ENCODE measurements around the gene MTCH2. TPM values are rescaled to one million over a fixed set of nuclear protein-coding genes. Genes with fewer than 3 reads are reported as not detected.

MTCH2 gene
- total RNA-seq, 4 donors from 2014 or later, result 24.8 to 65.6 (median 49.5) TPM

- H3K27ac ChIP-seq, result peak overlapping the region; percentile 22 to 35
- intact Hi-C loops (cut with DNase I; ENCODE audit: low total_unique reads), result no loop called here
- DNase-seq, result no peak
- H3K27me3 ChIP-seq, result no peaks in the 10 kb centered on the region
- H3K4me3 ChIP-seq, result no peak overlapping the region
- H3K9me3 ChIP-seq, result no peaks in the 10 kb centered on the region
- H3K36me3 ChIP-seq, result no peaks in the 10 kb centered on the region
- TF ChIP-seq CTCF (IDR thresholded peaks at IDR 0.05) (no peak), POLR2A (IDR thresholded peaks at IDR 0.05) (no peak)
- H3K4me1 ChIP-seq, result no peaks in the 10 kb centered on the region
Observed at GRCh38 chr11:47606731-47607130, 35.6 kb downstream of the MTCH2 start.

GRCh38 chr11:47605921-47606320, 36.4 kb downstream of the MTCH2 start:
- Histone ChIP-seq H3K27me3 (no peaks in the 10 kb centered on the region), H3K9me3 (no peaks in the 10 kb centered on the region), H3K36me3 (no peaks in the 10 kb centered on the region), H3K27ac (no peak overlapping the region), H3K4me1 (no peaks in the 10 kb centered on the region), H3K4me3 (no peak overlapping the region)
- TF ChIP-seq CTCF (IDR thresholded peaks at IDR 0.05) (no peak), POLR2A (IDR thresholded peaks at IDR 0.05) (no peak)
- no peak for DNase-seq
- intact Hi-C loops (cut with DNase I; ENCODE audit: low total_unique reads), result no loop called here

- Histone ChIP-seq H3K9me3 (no peaks in the 10 kb centered on the region), H3K4me3 (no peak overlapping the region), H3K36me3 (no peaks in the 10 kb centered on the region), H3K27me3 (no peaks in the 10 kb centered on the region), H3K27ac (no peak overlapping the region), H3K4me1 (no peaks in the 10 kb centered on the region)
- DNase-seq, result no peak
- intact Hi-C loops (cut with DNase I; ENCODE audit: low total_unique reads), result no loop called here
- no peak for TF ChIP-seq CTCF (IDR thresholded peaks at IDR 0.05)
- TF ChIP-seq POLR2A (IDR thresholded peaks at IDR 0.05), result no peak
Observed at GRCh38 chr11:47603295-47603694, 39.1 kb downstream of the MTCH2 start.

GRCh38 chr11:47599902-47600301, 42.5 kb downstream of the MTCH2 start:
- TF ChIP-seq CTCF (IDR thresholded peaks at IDR 0.05) (no peak), POLR2A (IDR thresholded peaks at IDR 0.05) (no peak)
- no peaks in the 10 kb centered on the region for H3K27me3 ChIP-seq
- intact Hi-C loops (cut with DNase I; ENCODE audit: low total_unique reads), result no loop called here
- H3K4me3 ChIP-seq, result no peak overlapping the region
- no peaks in the 10 kb centered on the region for H3K9me3 ChIP-seq
- H3K4me1 ChIP-seq, result no peaks in the 10 kb centered on the region
- DNase-seq, result no peak
- H3K36me3 ChIP-seq, result no peaks in the 10 kb centered on the region
- no peak overlapping the region for H3K27ac ChIP-seq

GRCh38 chr11:47595967-47596366, 46.4 kb downstream of the MTCH2 start:
- DNase-seq, result no peak
- no peak for TF ChIP-seq POLR2A (IDR thresholded peaks at IDR 0.05)
- no peak for TF ChIP-seq CTCF (IDR thresholded peaks at IDR 0.05)
- intact Hi-C loops (cut with DNase I; ENCODE audit: low total_unique reads), result no loop called here

More at GRCh38 chr11:47595967-47596366, 46.4 kb downstream of the MTCH2 start:
- H3K27ac ChIP-seq, result no peak overlapping the region
- no peak overlapping the region for H3K4me3 ChIP-seq
- H3K27me3 ChIP-seq, result no peaks in the 10 kb centered on the region
- no peaks in the 10 kb centered on the region for H3K9me3 ChIP-seq
- H3K36me3 ChIP-seq, result no peaks in the 10 kb centered on the region
- H3K4me1 ChIP-seq, result peaks cover 0 to 12% of the 10 kb centered on the region in 2 donors

Measured in uterus (tissue), 4 donors.